GM12878 (cell line): ENCODE measurements around the gene SP100. TPM values are rescaled to one million over a fixed set of nuclear protein-coding genes. Genes with fewer than 3 reads are reported as not detected.

Experiments used
- BCLAF1 ChIP-seq: fragments of 450-650 bp; IDR thresholded peaks from 2 replicates; pipeline ENCODE4 v1.6.1; 2017; ENCODE audit warnings: antibody characterized with exemption, mild to moderate bottlenecking, moderate library complexity
- CEBPB ChIP-seq, 2 experiments: fragments of 150-350 bp in 1 of 2; IDR thresholded peaks; 2 replicates each; pipeline ENCODE4 v1.6.1; 2012 to 2014; ENCODE audit warnings: low read depth in 2 of 2, low read length in 2 of 2, borderline replicate concordance in 1 of 2, inconsistent platforms in 1 of 2
- E2F8 ChIP-seq: fragments of 450-650 bp; IDR thresholded peaks from 2 replicates; pipeline ENCODE4 v1.6.1; 2018; ENCODE audit warnings: mild to moderate bottlenecking, low read depth, moderate library complexity; ENCODE audit not compliant: partially characterized antibody
- E4F1 ChIP-seq: fragments of 450-650 bp; IDR thresholded peaks from 2 replicates; pipeline ENCODE4 v1.6.1; 2018; ENCODE audit warnings: borderline replicate concordance, mild to moderate bottlenecking; ENCODE audit not compliant: partially characterized antibody
- EGR1 ChIP-seq, 2 experiments: IDR thresholded peaks; 1 replicate in 1 of 2; 2 replicates in 1 of 2; pipeline ENCODE4 v1.6.1; 2011 to 2012; ENCODE audit warnings: low read depth in 2 of 2, low read length in 2 of 2, borderline replicate concordance in 1 of 2, mild to moderate bottlenecking in 1 of 2, moderate library complexity in 1 of 2
- EP300 ChIP-seq, 2 experiments: fragments of 150-350 bp in 1 of 2; IDR thresholded peaks; 2 replicates each; pipeline ENCODE4 v1.6.1; 2011 to 2012; ENCODE audit warnings: low read depth in 2 of 2, low read length in 2 of 2, borderline replicate concordance in 1 of 2, improper control_type of control experiment in 1 of 2, inconsistent platforms in 1 of 2; ENCODE audit not compliant: control insufficient read depth in 1 of 2
- HCFC1 ChIP-seq: fragments of 150-350 bp; IDR thresholded peaks from 2 replicates; pipeline ENCODE4 v1.6.1; 2014; ENCODE audit warnings: low read length
- HDAC2 ChIP-seq: fragments of 200-600 bp; sonication (generic); IDR thresholded peaks from 2 replicates; pipeline ENCODE4 v1.6.1; 2017
- HDAC6 ChIP-seq: fragments of 200-600 bp; sonication (generic); IDR thresholded peaks from one replicate; pipeline ENCODE4 v1.8.0; 2017; ENCODE audit warnings: antibody characterized with exemption; ENCODE audit not compliant: unreplicated experiment
- LARP7 ChIP-seq: fragments of 450-650 bp; IDR thresholded peaks from 2 replicates; pipeline ENCODE4 v1.6.1; 2017; ENCODE audit warnings: mild to moderate bottlenecking
- MAX ChIP-seq: IDR thresholded peaks from 2 replicates; pipeline ENCODE4 v1.6.1; 2012; ENCODE audit warnings: low read depth, low read length, improper control_type of control experiment
- MTA3 ChIP-seq: IDR thresholded peaks from 2 replicates; pipeline ENCODE4 v1.6.1; 2012; ENCODE audit warnings: low read length, inconsistent platforms, borderline replicate concordance
- NFYB ChIP-seq: IDR thresholded peaks from 2 replicates; pipeline ENCODE4 v1.6.1; 2011; ENCODE audit warnings: low read depth, mild to moderate bottlenecking, low read length, improper control_type of control experiment, moderate library complexity; ENCODE audit not compliant: insufficient read depth
- PAX8 ChIP-seq: fragments of 450-650 bp; IDR thresholded peaks from 2 replicates; pipeline ENCODE4 v1.6.1; 2017; ENCODE audit warnings: mild to moderate bottlenecking, moderate library complexity
- POLR2AphosphoS5 ChIP-seq: IDR thresholded peaks from 2 replicates; pipeline ENCODE4 v1.6.1; 2011; ENCODE audit warnings: mild to moderate bottlenecking, low read length, inconsistent platforms
- RELB ChIP-seq: fragments of 450-650 bp; IDR thresholded peaks from 2 replicates; pipeline ENCODE4 v1.6.1; 2017; ENCODE audit warnings: low read depth, mild to moderate bottlenecking, moderate library complexity
- TBL1XR1 ChIP-seq: IDR thresholded peaks from 2 replicates; pipeline ENCODE4 v1.6.1; 2012; ENCODE audit warnings: low read depth, low read length, improper control_type of control experiment
- ZNF384 ChIP-seq: IDR thresholded peaks from 2 replicates; pipeline ENCODE4 v1.6.1; 2012; ENCODE audit warnings: low read depth, mild to moderate bottlenecking, low read length, improper control_type of control experiment, borderline replicate concordance
- ZNF622 ChIP-seq: fragments of 450-650 bp; IDR thresholded peaks from 2 replicates; pipeline ENCODE4 v1.6.1; 2017; ENCODE audit warnings: mild to moderate bottlenecking, inconsistent platforms
- polyA plus RNA-seq, 11 experiments: library from polyadenylated mRNA; depleted of rRNA in 4 of 11; unstranded in 6 of 11; stranded (reverse) in 5 of 11; fragments of >200 nt; fragmentation: Nextera tagmentation in 4 of 11; fragmentation: Illumina TruSeq in 1 of 11; extraction: Ambion mirVana in 4 of 11; extraction: Trizol in 1 of 11; gene quantifications; 1 replicate in 1 of 11; 2 replicates in 10 of 11; pipeline versions ENCODE4 v1.2.1 to v1.2.3, GENCODE V29; 2011 to 2016; ENCODE audit warnings: inconsistent platforms in 2 of 11, missing spikeins in 2 of 11, low read depth in 1 of 11
- total RNA-seq, 4 experiments: library from RNA; depleted of rRNA in 3 of 4; stranded (reverse); fragments of >200 nt in 3 of 4; fragmentation: Illumina TruSeq in 1 of 4; extraction: Trizol in 1 of 4; gene quantifications; 2 replicates each; pipeline versions ENCODE4 v1.2.1 to v1.2.3, GENCODE V29; 2013 to 2021

Gene SP100
- total and polyA plus RNA-seq, 10 of the 15 experiments (the other 5 are each of a cell fraction or from before 2014, with no cell fraction given), result 109 to 239 (median 180) TPM

- TF ChIP-seq E2F8 (no peak), PAX8 (peak; percentile 32; the same call in 1 of the 2 replicates), MAX (no peak; the same call in 1 of the 2 replicates), CEBPB (IDR thresholded peaks at IDR 0.05; ENCODE audit: borderline replicate concordance in 1 of 2, low read depth in 2 of 2, low read length in 2 of 2) (no peak), MTA3 (peak; percentile 78; the same call in 1 of the 2 replicates), EP300 (IDR thresholded peaks at IDR 0.05; ENCODE audit: borderline replicate concordance in 1 of 2, control insufficient read depth in 1 of 2, low read depth in 2 of 2, low read length in 2 of 2) (peak; percentile 91 to 98), HCFC1 (no peak), HDAC6 (no peak), E4F1 (peak; percentile 70), HDAC2 (no peak), TBL1XR1 (peak; percentile 97), RELB (peak; percentile 98), POLR2AphosphoS5 (peak; percentile 92), EGR1 (IDR thresholded peaks at IDR 0.05; ENCODE audit: borderline replicate concordance in 1 of 2, low read depth in 2 of 2, low read length in 2 of 2) (no peak), LARP7 (no peak), ZNF384 (peak; percentile 3; the same call in 1 of the 2 replicates), BCLAF1 (no peak), ZNF622 (no peak), NFYB (no peak)
Measured at GRCh38 chr2:230589497-230590015, 173.6 kb downstream of the SP100 start (continued).
